Measurements from ENCODE around the gene UFD1.

Gene UFD1

DNA sequence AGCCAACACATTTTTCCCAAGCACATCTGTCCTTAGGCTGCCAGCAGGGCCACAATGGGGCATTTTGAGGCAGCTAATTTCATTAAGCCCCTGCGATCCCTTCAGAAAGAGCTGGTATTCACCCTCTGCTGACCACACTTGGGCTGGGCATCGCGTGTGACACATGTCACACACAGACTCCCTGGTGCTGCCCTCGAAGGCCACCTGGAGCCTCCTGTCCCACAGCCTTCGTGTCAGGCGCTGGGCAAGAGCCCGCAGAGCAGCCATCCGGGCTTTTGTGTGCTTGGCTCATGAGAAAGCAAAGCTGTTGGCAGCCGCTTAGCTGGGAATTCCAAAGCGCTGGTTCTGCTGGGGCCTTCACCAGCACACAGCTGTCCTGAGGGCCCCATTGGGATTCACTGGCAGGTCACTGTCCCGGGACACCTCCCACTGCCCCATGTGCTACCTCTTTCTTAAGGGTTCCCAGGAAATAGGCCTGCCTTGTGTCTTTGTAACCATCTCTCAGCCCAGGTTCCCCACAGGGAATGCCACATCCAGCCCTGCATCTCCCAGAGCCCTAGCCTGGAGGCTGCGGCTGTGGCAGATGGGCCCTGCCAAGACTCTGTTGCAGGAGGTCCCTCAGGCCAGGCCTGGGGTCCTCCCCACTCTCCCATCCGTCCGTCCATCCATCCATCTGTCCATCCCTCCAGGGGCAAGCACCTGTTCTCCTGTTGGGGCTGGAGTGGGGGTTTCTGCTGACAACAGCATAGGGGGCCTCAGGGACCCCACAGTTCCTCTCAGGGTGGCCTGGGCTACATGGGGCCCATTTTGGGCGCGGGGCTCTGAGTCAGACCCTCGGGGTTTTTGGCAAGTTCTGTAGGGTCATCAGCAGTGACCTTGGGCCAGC, 40.3 kb upstream of the UFD1 start:
- H3K27ac ChIP-seq = peak overlapping the region; percentile 59; the same call in 1 of the 2 replicates
- TF ChIP-seq, protein P1, sequence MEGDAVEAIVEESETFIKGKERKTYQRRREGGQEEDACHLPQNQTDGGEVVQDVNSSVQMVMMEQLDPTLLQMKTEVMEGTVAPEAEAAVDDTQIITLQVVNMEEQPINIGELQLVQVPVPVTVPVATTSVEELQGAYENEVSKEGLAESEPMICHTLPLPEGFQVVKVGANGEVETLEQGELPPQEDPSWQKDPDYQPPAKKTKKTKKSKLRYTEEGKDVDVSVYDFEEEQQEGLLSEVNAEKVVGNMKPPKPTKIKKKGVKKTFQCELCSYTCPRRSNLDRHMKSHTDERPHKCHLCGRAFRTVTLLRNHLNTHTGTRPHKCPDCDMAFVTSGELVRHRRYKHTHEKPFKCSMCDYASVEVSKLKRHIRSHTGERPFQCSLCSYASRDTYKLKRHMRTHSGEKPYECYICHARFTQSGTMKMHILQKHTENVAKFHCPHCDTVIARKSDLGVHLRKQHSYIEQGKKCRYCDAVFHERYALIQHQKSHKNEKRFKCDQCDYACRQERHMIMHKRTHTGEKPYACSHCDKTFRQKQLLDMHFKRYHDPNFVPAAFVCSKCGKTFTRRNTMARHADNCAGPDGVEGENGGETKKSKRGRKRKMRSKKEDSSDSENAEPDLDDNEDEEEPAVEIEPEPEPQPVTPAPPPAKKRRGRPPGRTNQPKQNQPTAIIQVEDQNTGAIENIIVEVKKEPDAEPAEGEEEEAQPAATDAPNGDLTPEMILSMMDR (conservative IDR thresholded peaks at IDR 0.05) = no peak

- peak overlapping the region; percentile 59; the same call in 1 of the 2 replicates for H3K27ac ChIP-seq
- TF ChIP-seq, protein P1 (conservative IDR thresholded peaks at IDR 0.05) = no peak
Observed at GRCh38 chr22:19518635-19519034, 39.6 kb upstream of the UFD1 start.

- TF ChIP-seq, protein P1 (conservative IDR thresholded peaks at IDR 0.05) = no peak
- peak overlapping the region; percentile 59; the same call in 1 of the 2 replicates for H3K27ac ChIP-seq
Observed at GRCh38 chr22:19517919-19518611, 39.1 kb upstream of the UFD1 start.

DNA sequence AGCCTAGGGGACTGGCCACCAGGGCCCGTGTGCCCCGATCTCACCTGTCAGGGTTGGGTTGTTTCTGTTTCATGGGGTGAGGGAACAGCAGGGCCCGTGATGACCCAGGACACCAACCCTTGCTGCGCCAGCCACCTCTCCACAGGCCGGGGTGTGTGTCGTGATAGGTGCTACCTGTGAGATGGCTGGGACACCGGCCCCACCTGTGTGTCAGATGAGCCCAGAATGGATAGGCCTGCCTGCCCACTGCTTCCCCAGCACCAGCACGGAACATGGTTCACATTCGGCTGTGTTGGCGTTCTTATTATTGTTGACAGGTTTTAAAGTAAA, 38.1 kb upstream of the UFD1 start:
- TF ChIP-seq, protein P1 (conservative IDR thresholded peaks at IDR 0.05) = no peak
- H3K27ac ChIP-seq = peak overlapping the region; percentile 59; the same call in 1 of the 2 replicates

- H3K27ac ChIP-seq = peak overlapping the region; percentile 97; the same call in 1 of the 2 replicates
- TF ChIP-seq, protein P1 (conservative IDR thresholded peaks at IDR 0.05) = no peak
Observed at GRCh38 chr22:19516378-19517170, 37.6 kb upstream of the UFD1 start.

- peak overlapping the region; percentile 97; the same call in 1 of the 2 replicates for H3K27ac ChIP-seq
- TF ChIP-seq, protein P1 (conservative IDR thresholded peaks at IDR 0.05) = no peak
Observed at GRCh38 chr22:19515654-19516377, 36.8 kb upstream of the UFD1 start.
